ENCODE data around the gene NOC3L.

Gene NOC3L

DNA sequence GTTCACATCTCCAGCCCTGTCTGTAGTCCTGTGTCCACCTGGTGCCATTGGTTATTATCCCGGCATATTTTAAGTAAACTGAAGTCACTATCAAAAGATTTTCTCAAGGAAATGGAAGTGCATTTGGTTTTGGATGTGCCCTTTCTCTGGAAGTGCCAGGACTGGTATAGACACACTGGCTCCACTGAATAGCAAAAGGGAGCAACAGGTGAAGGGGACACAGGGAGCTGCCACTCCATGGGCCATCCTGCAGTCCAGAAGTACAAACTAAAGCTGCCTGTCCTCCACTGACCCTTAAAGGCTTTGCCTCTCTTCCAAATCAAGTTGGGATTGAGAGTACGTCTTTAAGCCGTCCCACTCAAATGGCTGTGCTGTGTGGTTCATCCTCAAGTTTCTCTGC is 62.7 kb downstream of the NOC3L start:
- DNase-seq = no peak

DNA sequence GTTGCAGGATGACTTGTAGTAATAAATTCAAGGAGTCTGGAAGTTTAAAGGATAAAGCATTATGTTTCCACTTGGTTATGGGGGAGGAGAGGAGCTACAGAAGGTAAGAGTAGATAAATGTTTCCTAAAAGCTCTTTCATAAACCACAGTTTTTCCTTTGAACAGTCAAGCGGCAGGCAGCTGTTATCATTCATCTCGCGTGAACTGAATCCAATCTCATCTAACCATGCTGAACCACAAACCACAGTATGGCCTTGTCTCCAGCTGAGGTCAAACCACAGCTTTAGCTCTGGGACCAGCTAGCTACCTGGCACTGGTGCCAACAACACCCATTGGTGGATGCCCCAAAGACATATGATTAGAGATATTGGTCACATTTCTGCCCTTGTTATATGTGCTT is 63.3 kb downstream of the NOC3L start:
- DNase-seq = peak; percentile 67

DNA sequence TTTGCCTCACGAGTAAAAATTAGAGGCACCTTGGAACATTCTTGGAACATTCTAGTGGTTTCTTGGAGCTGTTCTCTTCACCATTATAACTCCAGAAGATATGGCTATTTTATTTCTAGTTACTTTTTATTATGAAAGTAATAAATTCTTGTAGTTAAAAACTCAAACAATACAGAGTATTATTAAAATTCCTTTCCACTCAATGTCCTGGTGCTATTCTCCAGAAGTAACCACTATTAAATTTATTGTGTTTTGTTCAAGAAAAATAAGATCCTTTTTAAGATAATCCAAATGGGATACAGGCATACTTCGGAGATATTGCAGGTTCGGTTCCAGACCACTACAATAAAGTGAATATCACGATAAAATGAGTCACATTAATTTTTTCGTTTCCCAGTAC is 68.6 kb downstream of the NOC3L start:
- DNase-seq = no peak

DNA sequence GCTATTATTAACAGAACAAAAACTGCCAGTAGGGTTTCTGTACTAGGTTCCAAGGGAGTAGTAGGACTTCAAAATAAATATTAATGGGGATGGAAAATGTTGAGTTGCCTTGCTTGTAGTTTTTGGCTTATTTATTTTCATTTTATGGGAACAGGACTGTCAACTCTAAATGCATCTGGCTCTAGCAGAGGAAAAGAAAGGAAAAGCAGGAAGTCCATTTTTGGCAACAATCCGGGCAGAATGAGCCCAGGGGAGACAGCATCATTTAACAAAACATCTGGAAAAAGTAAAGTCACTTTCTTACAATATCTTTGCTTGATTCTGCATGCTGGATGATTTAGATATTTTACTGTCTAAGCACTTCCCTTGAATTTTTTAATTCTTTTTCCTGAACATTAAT is 69.4 kb downstream of the NOC3L start:
- no peak for DNase-seq

DNA sequence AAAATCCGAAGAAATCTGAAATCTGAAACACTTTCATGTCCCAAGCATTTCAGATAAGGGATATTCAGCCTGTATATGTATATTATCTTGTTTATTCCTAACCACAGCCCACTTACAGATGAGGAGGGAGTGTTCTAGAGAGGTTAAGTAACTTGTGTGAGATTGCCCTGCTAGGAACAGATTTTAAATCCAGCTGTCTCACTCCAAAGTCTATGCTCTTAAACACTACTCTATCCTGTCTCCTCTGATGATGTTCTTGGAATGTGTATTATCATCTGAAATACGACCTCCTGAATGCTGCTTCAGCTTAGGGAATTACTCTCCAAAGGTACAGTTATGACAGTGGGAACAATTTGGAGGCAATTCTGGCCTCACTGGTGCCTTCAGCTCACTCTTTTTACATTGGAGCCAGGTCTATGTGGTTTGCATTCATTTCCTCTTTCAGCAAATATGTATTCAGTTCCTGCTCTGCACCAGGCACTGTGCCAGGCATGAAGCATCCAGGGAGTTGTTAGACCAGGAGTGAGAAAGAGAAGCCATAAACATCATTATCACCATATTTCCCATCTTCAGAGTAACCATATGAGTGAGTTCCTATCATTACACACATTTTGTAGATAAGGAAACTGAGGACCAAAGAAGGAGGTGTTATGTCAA is 70.2 kb downstream of the NOC3L start:
- DNase-seq = no peak

DNA sequence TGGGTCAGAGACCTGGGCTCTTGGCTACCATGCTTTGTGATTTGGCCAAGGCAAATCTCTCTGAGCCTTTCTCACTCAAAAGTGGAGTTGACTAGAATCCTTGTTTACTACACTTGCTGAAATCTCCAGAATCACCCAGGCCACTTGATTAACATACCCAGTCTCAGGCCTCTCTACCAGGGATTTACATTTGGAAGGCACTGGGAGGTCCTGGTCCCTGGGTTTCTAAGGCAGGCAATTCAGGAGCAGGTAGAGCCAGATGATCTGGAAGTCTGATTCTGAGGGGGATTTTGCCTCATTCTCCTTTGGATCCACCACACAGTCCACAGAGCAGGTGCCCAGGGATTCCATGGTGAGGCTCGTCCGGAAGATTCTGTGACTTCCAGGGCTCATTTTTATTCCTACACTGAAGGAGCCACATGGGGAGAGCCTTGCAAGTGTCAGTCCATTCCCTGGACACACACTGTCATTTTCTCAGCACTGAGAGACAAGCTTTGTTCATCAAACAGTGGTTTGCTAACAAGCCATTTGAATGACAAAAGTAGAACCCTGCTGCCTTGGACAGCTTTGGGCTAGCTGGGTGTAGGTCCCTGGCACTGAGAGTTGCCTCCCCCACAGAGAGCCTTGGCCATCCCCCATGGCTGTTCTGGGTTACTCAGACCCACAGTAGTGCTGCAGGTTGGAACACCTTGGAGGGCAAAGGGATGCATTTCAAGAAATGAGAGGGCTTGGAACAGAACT is 74.2 kb downstream of the NOC3L start:
- DNase-seq = no peak

DNA sequence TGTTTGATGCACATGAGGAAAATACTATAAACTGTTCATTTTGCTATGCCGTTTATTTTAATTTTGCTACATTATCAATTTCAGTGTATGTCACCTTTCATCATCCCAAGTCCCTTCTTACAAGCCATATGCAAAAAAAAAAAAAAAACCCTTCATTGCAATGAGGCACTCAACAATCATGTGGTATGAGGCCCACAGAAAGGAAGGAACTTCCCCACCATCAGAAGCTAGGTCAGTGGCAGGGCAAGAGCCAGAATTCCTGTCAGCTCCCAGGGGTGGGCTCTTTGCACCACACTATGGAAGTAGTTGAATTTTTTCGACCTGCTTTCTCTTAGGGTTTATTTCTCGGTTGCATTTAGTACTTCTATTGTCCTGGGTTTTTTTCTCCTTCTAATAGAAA is 75.4 kb downstream of the NOC3L start:
- no peak for DNase-seq

DNA sequence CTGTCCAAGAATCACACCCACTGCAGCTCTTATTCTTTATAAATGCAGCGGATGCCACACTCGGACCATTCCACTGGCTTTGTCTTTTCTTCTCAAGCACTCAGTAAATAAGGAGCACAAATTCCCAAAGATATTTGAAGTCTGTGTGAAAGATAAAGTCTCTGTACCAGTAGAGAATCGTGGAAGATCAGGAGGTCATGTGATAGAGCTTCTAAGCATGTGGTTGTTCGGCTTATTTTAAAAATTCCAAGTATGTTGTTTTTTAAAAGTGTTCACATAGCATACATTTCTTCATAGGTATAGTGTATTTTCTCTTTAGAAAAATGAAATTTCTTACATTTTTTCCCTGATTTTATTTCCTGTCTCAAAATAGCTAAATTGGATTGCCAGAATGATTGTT is 75.8 kb downstream of the NOC3L start:
- no peak for DNase-seq

DNA sequence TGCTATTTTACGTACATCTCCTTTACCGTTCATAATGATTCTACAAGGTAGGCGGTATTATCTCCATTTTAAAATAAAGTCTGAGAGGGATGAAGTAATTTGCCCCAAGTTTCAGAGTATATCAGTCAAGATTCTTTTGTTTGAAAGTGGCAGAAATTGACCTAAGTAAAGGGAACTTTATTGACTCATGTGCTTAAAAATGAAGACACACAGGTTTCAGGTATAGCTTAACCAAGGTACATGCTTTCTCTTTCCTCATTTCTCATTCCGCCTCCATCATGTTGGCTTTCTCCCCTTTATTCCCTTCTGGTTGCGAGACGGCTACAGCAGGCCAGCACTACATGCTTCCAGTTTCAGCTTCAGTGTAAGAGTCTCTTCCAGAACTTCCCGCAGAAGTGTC is 77.5 kb downstream of the NOC3L start:
- DNase-seq = no peak

All from activated CD4-positive, alpha-beta T cell treated with anti-CD3 and anti-CD28 coated beads, Interleukin-10, Interleukin-2, amounts not matched to agents 100 ng/mL and 50 ng/mL, durations not matched to agents 16 hours and 8 hours (primary cell).